Ovary (tissue), 9 donors: ENCODE data around the gene IL36G. TPM values are rescaled to one million over a fixed set of nuclear protein-coding genes. Genes with fewer than 3 reads are reported as not detected.

ENCODE experiments used
- DNase-seq, 5 donors: peaks; one replicate each; pipeline ENCODE4 v3.0.0-alpha.2; 2019 to 2020
- H3K27ac ChIP-seq, 2 donors: fragments of 200-600 bp; one replicate each; pipeline versions ENCODE4 v1.5.1 to v1.8.0; 2019 to 2022
- H3K27me3 ChIP-seq: fragments of 200-600 bp; one replicate; pipeline ENCODE4 v1.8.0; 2022
- H3K36me3 ChIP-seq: fragments of 200-600 bp; sonication (generic); one replicate; pipeline ENCODE4 v1.5.1; 2019
- H3K4me1 ChIP-seq: one replicate; pipeline ENCODE4 v1.8.1; 2013; ENCODE audit warnings: mild to moderate bottlenecking, moderate library complexity; ENCODE audit not compliant: insufficient read depth
- H3K4me3 ChIP-seq: fragments of 200-600 bp; sonication (generic); one replicate; pipeline ENCODE4 v1.5.1; 2017
- H3K9me3 ChIP-seq, 2 donors: fragments of 200-600 bp in 1 of 2; sonication (generic) in 1 of 2; one replicate each; pipeline versions ENCODE4 v1.5.1 to v1.8.1; 2013 to 2019; ENCODE audit warnings: mild to moderate bottlenecking in 1 of 2, moderate library complexity in 1 of 2
- CTCF ChIP-seq, 3 donors: fragments of 450-650 bp in 2 of 3; fragments of 200-600 bp in 1 of 3; IDR thresholded peaks; one replicate each; pipeline versions ENCODE4 v1.5.1 to v1.8.0; 2016 to 2022; ENCODE audit warnings: antibody characterized with exemption in 3 of 3, mild to moderate bottlenecking in 1 of 3
- EP300 ChIP-seq: sonication (generic); formaldehyde crosslinking; IDR thresholded peaks from one replicate; pipeline ENCODE4 v1.6.1; 2017; ENCODE audit warnings: antibody characterized with exemption
- POLR2A ChIP-seq: fragments of 450-650 bp; IDR thresholded peaks from one replicate; pipeline ENCODE4 v1.6.1; 2017; ENCODE audit warnings: antibody characterized with exemption, mild to moderate bottlenecking, moderate library complexity
- WGBS, 3 donors: extraction: QIAGEN DNeasy Blood & Tissue Kit in 1 of 3; methylation state at CpG; one replicate each; pipeline versions ENCODE4 v1.1.5 to v1.1.7; 2013 to 2017; 5-methylcytosine and 5-hydroxymethylcytosine counted together
- intact Hi-C, 4 donors: fragments of 100-400 bp; cut with DNase I; formaldehyde crosslinking; loops; one replicate each; pipeline versions ENCODE4 v1.11.0 to v1.15.1; 2022 to 2023
- polyA plus RNA-seq, 2 donors: library from polyadenylated mRNA; stranded (reverse); fragments of 200-250 nt in 1 of 2; fragments of 350-450 nt in 1 of 2; fragmentation: Illumina TruSeq in 1 of 2; extraction: RNeasy Lipid Tissue Mini Kit (QIAGEN cat#74804) in 1 of 2; gene quantifications; one replicate each; pipeline ENCODE4 v1.2.3, GENCODE V29; 2013 to 2014
- total RNA-seq, 7 donors: library from RNA; depleted of rRNA in 2 of 7; stranded (reverse); fragments of >200 nt in 2 of 7; fragmentation: NEBNext Ultra II Directional in 3 of 7; extraction: Animal tissue kit (Norgen Biotek cat#: 25700) in 3 of 7; gene quantifications; one replicate each; pipeline versions ENCODE4 v1.1.0 to v1.2.4, GENCODE V29; 2016 to 2023
- donor health status: DM: no; HTN: no; CAD: no; lungs with moderate emphysema.
- donor health status: DM: no; HTN: no; CAD: no.
- donor health status: Bipolar disorder and iron deficiency.
- donor health status: DM: yes; HTN: yes; CAD: no.
- donor health status: DM: no; HTN: no; CAD: no.
- donor health status: DM: yes; HTN: yes; CAD: no.

The IL36G gene
- total and polyA plus RNA-seq, 9 donors, result not detected

- Histone ChIP-seq H3K27me3 (no peaks in the 10 kb centered on the region), H3K4me1 (no peaks in the 10 kb centered on the region), H3K4me3 (no peak overlapping the region), H3K27ac (no peak overlapping the region), H3K36me3 (no peaks in the 10 kb centered on the region), H3K9me3 (no peaks in the 10 kb centered on the region)
- TF ChIP-seq POLR2A (no peak), EP300 (no peak), CTCF (IDR thresholded peaks at IDR 0.05) (no peak)
- intact Hi-C loops, result no loop called here
- WGBS, 3 donors, result 67 to 73% (median 72%) methylated on average over 3 of the region's 3 CpGs
- no peak for DNase-seq
Observed at GRCh38 chr2:113013336-113013661, 35.5 kb downstream of the IL36G start.

GRCh38 chr2:113014067-113014466 is 36.3 kb downstream of the IL36G start:
- Histone ChIP-seq H3K4me1 (no peaks in the 10 kb centered on the region), H3K4me3 (no peak overlapping the region), H3K36me3 (no peaks in the 10 kb centered on the region), H3K27ac (no peak overlapping the region), H3K9me3 (no peaks in the 10 kb centered on the region), H3K27me3 (no peaks in the 10 kb centered on the region)
- intact Hi-C loops, result no loop called here
- no peak for DNase-seq
- no peak for TF ChIP-seq EP300
- TF ChIP-seq CTCF (IDR thresholded peaks at IDR 0.05), result no peak
- TF ChIP-seq POLR2A, result no peak
- WGBS, 3 donors, result 86 to 96% (median 95%) methylated on average over 2 of the region's 2 CpGs

GRCh38 chr2:113015042-113015441 is 37.2 kb downstream of the IL36G start:
- DNase-seq, result no peak
- Histone ChIP-seq H3K4me3 (no peak overlapping the region), H3K27ac (no peak overlapping the region), H3K4me1 (no peaks in the 10 kb centered on the region), H3K36me3 (no peaks in the 10 kb centered on the region), H3K9me3 (no peaks in the 10 kb centered on the region), H3K27me3 (no peaks in the 10 kb centered on the region)
- intact Hi-C loops, result no loop called here
- TF ChIP-seq POLR2A (no peak), CTCF (IDR thresholded peaks at IDR 0.05) (no peak), EP300 (no peak)
- 52 to 71% (median 57%) methylated on average over 1 of the region's 1 CpG for WGBS, 3 donors

- Histone ChIP-seq H3K4me3 (no peak overlapping the region), H3K9me3 (no peaks in the 10 kb centered on the region), H3K27me3 (no peaks in the 10 kb centered on the region), H3K36me3 (no peaks in the 10 kb centered on the region), H3K4me1 (no peaks in the 10 kb centered on the region), H3K27ac (no peak overlapping the region)
- 80 to 85% (median 83%) methylated on average over 2 of the region's 2 CpGs for WGBS, 3 donors
- no peak for DNase-seq
- intact Hi-C loops, result no loop called here
- TF ChIP-seq CTCF (IDR thresholded peaks at IDR 0.05) (no peak), EP300 (no peak), POLR2A (no peak)
Observed at GRCh38 chr2:113015655-113016054, 37.8 kb downstream of the IL36G start.

GRCh38 chr2:113018509-113018908 is 40.7 kb downstream of the IL36G start:
- 69 to 82% (median 74%) methylated on average over 3 of the region's 3 CpGs for WGBS, 3 donors
- Histone ChIP-seq H3K36me3 (no peaks in the 10 kb centered on the region), H3K4me1 (no peaks in the 10 kb centered on the region), H3K4me3 (no peak overlapping the region), H3K9me3 (no peaks in the 10 kb centered on the region), H3K27ac (no peak overlapping the region), H3K27me3 (no peaks in the 10 kb centered on the region)
- intact Hi-C loops, result no loop called here
- TF ChIP-seq CTCF (IDR thresholded peaks at IDR 0.05) (no peak), POLR2A (no peak), EP300 (no peak)
- DNase-seq, result no peak
